Loucy (cell line): Measurements from ENCODE around the gene DDAH2.

Experiments
- CTCF ChIP-seq: fragments of 200-600 bp; sonication (generic); conservative IDR thresholded peaks from 2 replicates; pipeline ENCODE4 v1.5.1; 2014; ENCODE audit warnings: mild to moderate bottlenecking, antibody characterized with exemption, low read length
- EZH2phosphoT487 ChIP-seq: fragments of 200-600 bp; IDR thresholded peaks from 2 replicates; pipeline ENCODE4 v1.6.1; 2018; ENCODE audit warnings: antibody characterized with exemption, mild to moderate bottlenecking, moderate library complexity, borderline replicate concordance

DNA sequence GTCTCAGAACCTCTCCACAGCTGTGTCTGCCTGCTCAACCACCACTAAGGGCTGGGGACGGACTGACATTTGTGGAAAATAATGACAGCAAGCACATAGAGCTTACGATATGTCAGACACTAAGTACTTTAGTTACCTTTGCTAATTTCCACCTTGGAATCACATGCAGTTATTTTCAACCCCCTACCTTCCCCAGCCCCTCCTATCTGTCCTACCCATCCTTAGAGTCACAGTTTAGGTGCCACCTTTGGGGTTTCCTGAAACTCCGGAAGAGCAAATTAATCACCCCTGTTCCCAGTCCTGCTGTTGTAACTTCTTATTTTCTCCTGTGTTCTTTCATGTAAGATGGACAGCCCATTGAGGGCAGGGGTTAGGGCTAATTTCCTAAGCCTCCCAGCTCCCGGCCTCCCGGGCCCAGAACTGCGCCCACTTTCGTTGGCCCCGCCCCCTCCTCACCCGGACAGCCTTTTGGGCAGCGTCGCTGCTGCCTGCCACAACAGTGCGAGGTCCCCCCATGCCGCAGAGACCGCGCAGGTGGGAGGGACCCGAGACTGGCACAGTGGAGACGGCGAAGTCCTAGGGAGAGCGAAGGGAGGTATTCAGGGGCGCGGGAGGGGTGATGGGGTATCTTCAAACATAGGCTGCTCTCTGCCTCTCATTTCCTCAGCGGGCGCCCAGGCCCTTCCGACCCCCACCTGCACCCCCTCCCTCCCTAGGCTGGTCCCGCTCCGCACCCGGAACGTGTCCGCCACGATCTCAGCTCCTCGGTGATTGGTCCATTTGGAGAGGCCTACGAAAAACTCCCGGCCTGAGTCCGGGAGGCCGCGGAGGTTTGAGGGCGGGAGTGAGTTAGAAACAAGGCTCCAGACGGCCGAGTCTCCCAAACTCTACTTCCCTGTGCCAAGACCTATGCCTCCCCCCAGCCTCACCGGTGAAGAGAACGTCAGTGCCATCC, 1.1 kb downstream of the DDAH2 start:
- TF ChIP-seq CTCF (no peak), EZH2phosphoT487 (no peak)
